Tibial artery (tissue), 4 donors: Measurements from ENCODE around the gene CALN1.

Experiments used
- DNase-seq, 2 donors: peaks; one replicate each; pipeline ENCODE4 v3.0.0-alpha.2; 2019
- H3K27ac ChIP-seq, 2 donors: fragments of 200-600 bp; sonication (generic) in 1 of 2; 1 replicate in 1 of 2; 2 replicates in 1 of 2; pipeline ENCODE4 v1.5.1; 2018 to 2019; ENCODE audit warnings: mild to moderate bottlenecking in 1 of 2
- H3K27me3 ChIP-seq, 2 donors: fragments of 200-600 bp; sonication (generic) in 1 of 2; one replicate each; pipeline versions ENCODE4 v1.5.1 to v1.6.0; 2016 to 2019
- H3K36me3 ChIP-seq, 3 donors: fragments of 200-600 bp; sonication (generic) in 2 of 3; one replicate each; pipeline ENCODE4 v1.5.1; 2016 to 2019; ENCODE audit warnings: mild to moderate bottlenecking in 2 of 3
- H3K4me1 ChIP-seq, 4 donors: fragments of 200-600 bp; sonication (generic) in 2 of 4; 1 replicate in 3 of 4; 2 replicates in 1 of 4; pipeline ENCODE4 v1.5.1; 2016 to 2019
- H3K4me3 ChIP-seq, 2 donors: fragments of 200-600 bp; sonication (generic) in 1 of 2; 1 replicate in 1 of 2; 2 replicates in 1 of 2; pipeline ENCODE4 v1.5.1; 2018 to 2019; ENCODE audit warnings: mild to moderate bottlenecking in 2 of 2
- H3K9me3 ChIP-seq, 3 donors: fragments of 200-600 bp; sonication (generic) in 1 of 3; one replicate each; pipeline ENCODE4 v1.5.1; 2016 to 2019
- CTCF ChIP-seq, 2 experiments: fragments of 200-600 bp in 1 of 2; fragments of 450-650 bp in 1 of 2; IDR thresholded peaks; one replicate each; pipeline ENCODE4 v1.5.1; 2017 to 2019; ENCODE audit warnings: antibody characterized with exemption in 2 of 2, mild to moderate bottlenecking in 1 of 2, moderate library complexity in 1 of 2
- intact Hi-C: fragments of 100-400 bp; cut with DNase I; formaldehyde crosslinking; loops from one replicate; pipeline ENCODE4 v1.15.0; 2023; ENCODE audit warnings: low total_unique reads

The CALN1 gene

GRCh38 chr7:72326365-72326764 lies 85.8 kb downstream of the CALN1 start:
- no peaks in the 10 kb centered on the region for H3K36me3 ChIP-seq
- H3K27ac ChIP-seq = no peak overlapping the region
- no peak overlapping the region for H3K4me3 ChIP-seq
- H3K4me1 ChIP-seq = no peaks in the 10 kb centered on the region
- no peaks in the 10 kb centered on the region for H3K27me3 ChIP-seq
- TF ChIP-seq CTCF (IDR thresholded peaks at IDR 0.05) = no peak
- no peak for DNase-seq
- intact Hi-C loops = no loop called here
- no peaks in the 10 kb centered on the region for H3K9me3 ChIP-seq

- DNase-seq = no peak
- H3K4me3 ChIP-seq = no peak overlapping the region
- no peak overlapping the region for H3K27ac ChIP-seq
- no peaks in the 10 kb centered on the region for H3K9me3 ChIP-seq
- TF ChIP-seq CTCF (IDR thresholded peaks at IDR 0.05) = no peak
- intact Hi-C loops = no loop called here
- H3K36me3 ChIP-seq = no peaks in the 10 kb centered on the region
- no peaks in the 10 kb centered on the region for H3K4me1 ChIP-seq
- H3K27me3 ChIP-seq = no peaks in the 10 kb centered on the region
Observed at GRCh38 chr7:72325561-72325960, 86.6 kb downstream of the CALN1 start.

- no peak for TF ChIP-seq CTCF (IDR thresholded peaks at IDR 0.05)
- Histone ChIP-seq H3K27ac (no peak overlapping the region), H3K36me3 (no peaks in the 10 kb centered on the region), H3K9me3 (no peaks in the 10 kb centered on the region), H3K4me3 (no peak overlapping the region), H3K27me3 (no peaks in the 10 kb centered on the region), H3K4me1 (no peaks in the 10 kb centered on the region)
- intact Hi-C loops = no loop called here
- no peak for DNase-seq
Observed at GRCh38 chr7:72321637-72322036, 90.5 kb downstream of the CALN1 start.

- intact Hi-C loops = no loop called here
- Histone ChIP-seq H3K4me3 (no peak overlapping the region), H3K9me3 (no peaks in the 10 kb centered on the region), H3K4me1 (no peaks in the 10 kb centered on the region), H3K27ac (no peak overlapping the region), H3K27me3 (no peaks in the 10 kb centered on the region), H3K36me3 (no peaks in the 10 kb centered on the region)
- no peak for DNase-seq
- TF ChIP-seq CTCF (IDR thresholded peaks at IDR 0.05) = no peak
Observed at GRCh38 chr7:72321081-72321480, 91.1 kb downstream of the CALN1 start.

GRCh38 chr7:72317341-72317740 lies 94.8 kb downstream of the CALN1 start:
- Histone ChIP-seq H3K4me1 (no peaks in the 10 kb centered on the region), H3K36me3 (no peaks in the 10 kb centered on the region), H3K4me3 (no peak overlapping the region), H3K27ac (no peak overlapping the region), H3K27me3 (no peaks in the 10 kb centered on the region), H3K9me3 (no peaks in the 10 kb centered on the region)
- DNase-seq = no peak
- intact Hi-C loops = no loop called here
- no peak for TF ChIP-seq CTCF (IDR thresholded peaks at IDR 0.05)

GRCh38 chr7:72316148-72316547 lies 96.0 kb downstream of the CALN1 start:
- H3K4me1 ChIP-seq = no peaks in the 10 kb centered on the region
- H3K4me3 ChIP-seq = no peak overlapping the region
- no peak for TF ChIP-seq CTCF (IDR thresholded peaks at IDR 0.05)
- H3K27ac ChIP-seq = no peak overlapping the region
- no peaks in the 10 kb centered on the region for H3K36me3 ChIP-seq
- DNase-seq = no peak
- intact Hi-C loops = no loop called here
- no peaks in the 10 kb centered on the region for H3K27me3 ChIP-seq
- no peaks in the 10 kb centered on the region for H3K9me3 ChIP-seq
